Activated CD4-positive, alpha-beta T cell treated with anti-CD3 and anti-CD28 coated beads, Interleukin-10, Interleukin-2, amounts not matched to agents 100 ng/mL and 50 ng/mL, durations not matched to agents 16 hours and 8 hours (primary cell): ENCODE results near the gene HCFC2.
"Not testable (repeated sequence)": the region's sequence is repeated elsewhere in the genome, so short reads cannot be mapped to it uniquely, and the experiment has no call there.

Experiments used
- DNase-seq: peaks from one replicate; pipeline ENCODE4 v3.0.0-alpha.2; 2020

Gene HCFC2

DNA sequence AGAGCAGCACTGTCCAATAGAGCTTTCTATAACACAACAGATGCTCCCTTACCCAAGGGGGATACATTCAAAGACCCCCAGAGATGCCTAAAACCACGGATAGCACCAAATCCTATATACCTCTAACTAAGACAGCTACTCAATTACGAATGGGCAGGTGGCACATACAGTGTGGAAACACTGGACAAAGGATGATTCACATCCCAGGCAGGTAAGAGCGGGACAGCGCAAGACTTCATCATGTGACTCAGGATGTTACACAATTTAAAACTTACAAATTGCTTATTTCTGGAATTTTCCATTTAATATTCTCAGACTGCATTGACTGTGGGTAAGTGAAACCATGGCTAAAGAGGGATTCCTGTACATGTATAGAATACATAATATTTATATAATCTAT is 5.5 kb upstream of the HCFC2 start:
- DNase-seq, result no peak

DNA sequence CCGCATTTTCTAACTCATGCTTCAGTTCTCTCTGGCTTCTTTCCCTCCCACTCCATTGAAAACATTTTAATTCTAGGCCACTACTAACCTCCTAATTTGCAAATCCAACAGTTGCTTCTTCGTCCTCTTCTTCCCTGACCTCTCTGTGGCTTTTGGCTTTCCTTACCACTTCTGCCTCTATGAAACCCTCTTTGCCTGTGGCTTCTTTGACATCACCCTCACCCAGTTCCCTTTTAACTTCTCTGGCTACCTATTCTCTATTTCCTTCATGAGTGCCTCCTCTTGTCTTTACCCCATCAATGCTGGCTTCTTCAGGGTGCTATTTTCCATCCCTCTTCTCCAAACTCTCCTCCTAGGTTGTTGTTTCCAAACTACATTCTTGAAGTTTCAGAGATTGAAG is 4.4 kb upstream of the HCFC2 start:
- no peak for DNase-seq

DNA sequence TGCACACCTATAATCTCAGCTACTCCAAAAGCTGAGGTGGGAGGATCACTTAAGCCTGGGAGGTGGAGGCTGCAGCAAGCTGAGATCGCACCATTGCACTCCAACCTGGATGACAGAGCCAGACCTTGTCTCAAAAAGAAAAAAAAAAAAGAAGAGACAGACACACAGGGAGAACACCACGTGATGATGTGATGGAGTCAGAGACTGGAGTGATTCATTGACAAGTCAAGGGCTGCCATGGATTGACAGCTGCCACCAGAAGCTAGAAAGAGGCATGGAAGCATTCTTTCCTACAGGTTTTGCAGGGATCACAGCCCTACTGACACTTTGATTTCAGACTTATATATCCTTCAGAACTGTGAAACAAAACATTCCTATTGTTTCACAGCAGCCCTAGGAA is 3.5 kb upstream of the HCFC2 start:
- no peak for DNase-seq

DNA sequence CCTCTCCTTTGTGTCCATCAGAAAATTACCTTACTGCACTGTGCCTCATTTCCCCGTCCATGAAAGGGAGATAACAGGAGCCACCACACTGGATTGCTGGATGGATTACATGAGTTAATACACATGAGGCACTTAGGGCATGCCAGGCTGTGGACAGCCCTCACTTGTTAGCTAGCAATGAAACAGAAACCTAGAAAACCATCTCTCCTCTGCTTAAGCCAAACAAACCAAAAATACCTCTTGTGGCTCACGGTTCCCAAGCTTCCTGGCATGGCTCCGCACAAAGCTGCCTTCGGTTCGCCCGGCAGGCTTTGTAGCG is 660 bp upstream of the HCFC2 start:
- DNase-seq, result peak; percentile 29

DNA sequence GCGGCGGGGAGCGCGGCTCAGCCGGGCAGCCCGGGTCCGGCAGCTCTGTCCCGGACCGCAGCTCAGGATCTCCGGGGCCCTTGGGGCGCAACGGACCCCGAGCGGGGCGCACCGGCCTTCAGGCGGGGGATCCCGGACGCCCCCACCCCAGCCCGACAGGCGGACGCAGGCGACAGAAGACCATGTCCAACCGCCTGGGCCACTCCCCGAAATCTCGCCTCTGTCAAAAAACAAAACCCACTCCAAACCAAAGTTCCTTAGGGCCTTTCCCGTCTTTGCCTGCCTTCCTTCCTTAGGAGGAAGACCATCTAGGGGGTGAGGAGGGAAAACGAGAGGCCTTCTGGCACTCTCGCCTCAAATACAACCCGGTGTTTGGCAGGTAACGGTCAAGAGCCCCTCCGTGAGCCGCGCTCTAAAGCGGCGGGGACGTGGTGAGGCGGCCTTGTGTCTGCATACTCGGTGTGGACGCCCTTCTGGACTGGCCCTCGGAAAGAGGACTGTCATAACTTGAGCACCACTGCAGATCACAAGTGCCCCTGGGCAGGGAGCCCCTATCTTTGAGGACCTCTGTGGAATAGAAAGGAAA is 604 bp downstream of the HCFC2 start:
- no peak for DNase-seq

DNA sequence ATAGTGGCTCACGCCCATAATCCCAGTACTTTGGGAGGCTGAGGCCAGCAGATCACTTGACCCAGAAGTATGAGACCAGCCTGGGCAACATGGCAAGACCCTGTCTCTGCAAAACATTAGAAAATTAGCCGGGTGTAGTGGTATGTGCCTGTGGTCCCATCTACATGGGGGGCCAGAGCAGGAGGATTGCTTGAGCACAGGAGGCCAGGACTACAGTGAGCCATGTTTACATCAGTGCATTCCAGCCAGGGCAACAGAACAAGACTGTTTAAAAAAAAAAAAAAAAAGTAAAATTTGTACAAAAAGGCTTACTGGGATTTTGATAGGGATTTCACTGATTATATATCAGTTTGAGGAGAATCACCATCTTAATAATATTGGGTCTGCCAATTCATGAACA is 7.8 kb downstream of the HCFC2 start:
- DNase-seq, result no peak

DNA sequence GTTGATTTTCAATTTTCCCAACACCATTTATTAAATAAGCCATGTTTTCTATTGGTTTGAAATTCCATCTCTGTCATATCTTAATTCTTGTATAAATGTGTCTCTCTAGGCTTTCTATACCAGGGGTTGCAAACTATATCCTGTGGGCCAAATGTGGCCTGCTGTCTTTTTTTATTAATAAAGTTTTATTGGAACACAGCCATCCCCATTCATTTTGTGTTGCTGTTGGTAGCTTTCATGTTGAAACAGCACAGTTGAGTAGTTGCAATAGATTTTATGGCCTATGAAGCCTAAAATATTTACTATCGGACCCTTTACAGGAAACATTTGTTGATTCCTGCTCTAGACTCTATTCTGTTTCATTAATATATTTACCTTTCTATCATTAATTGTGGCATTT is 9.4 kb downstream of the HCFC2 start:
- no peak for DNase-seq

DNA sequence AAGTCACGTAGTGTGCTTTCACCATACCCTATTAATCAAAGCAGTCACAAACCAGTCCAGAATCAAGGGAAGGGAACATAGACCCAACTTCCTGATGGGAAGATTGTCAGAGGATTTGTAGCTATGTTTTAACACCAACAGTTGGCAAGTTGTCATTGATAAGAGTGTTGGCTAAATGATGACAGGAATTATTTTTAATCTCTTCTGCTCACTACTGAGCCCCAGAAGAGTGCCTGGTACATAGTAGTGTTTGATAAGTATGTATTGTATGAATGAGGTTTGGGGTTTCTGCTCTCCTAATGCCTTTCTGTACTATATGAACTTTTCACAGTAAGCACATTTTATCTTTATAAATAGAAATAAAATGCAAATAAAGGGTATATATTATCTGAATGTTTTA is 14.7 kb downstream of the HCFC2 start:
- no peak for DNase-seq

DNA sequence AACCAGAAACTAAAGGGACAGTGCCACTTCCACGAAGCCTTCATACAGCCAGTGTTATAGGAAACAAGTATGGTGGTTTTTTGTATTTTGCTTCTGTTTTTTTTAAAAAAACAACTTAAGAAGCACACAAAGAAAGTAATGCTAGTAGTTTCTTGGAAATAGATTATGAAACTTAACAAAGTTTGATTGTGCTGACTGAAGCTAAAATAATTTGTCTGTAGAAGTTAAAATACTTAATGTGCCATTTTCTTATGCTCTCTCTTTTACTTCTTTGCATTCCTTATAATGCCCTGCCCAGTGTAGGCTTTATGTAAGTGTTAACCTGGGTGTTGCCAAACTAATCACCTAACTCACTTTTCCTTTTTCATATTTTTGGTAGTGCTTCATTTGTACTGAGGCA is 16.4 kb downstream of the HCFC2 start:
- no peak for DNase-seq

DNA sequence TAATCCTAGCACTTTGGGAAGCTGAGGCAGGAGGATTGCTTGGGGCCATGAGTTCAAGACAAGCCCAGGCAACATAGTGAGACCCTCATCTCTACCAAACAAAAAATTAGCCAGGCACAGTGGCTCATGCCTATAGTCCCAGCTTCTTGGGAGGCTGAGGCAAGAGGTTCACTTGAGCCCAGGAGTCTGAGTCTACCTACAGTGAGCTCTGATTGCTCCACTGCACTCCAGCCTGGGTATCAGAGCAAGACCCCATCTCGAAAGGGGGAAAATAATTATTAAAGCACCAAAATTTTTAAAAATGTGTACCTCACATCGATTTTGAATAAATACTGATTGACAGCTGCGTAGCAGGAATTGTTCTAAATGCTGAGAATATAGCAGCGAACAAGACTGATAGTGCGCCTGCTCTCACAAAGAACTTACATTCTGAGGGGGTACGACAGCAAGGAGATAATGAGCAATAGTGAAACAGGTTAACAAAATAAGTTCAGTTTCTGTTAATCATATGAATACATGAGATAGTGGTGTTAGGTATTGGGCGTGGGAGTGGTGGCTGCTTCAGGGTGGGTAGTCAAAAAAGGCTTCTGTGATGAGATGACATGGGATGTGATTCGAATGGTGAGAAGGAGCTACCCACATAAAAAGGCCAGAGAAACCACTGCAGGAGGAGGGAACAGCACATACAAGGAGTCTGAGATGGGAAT is 19.6 kb downstream of the HCFC2 start:
- peak; percentile 84 for DNase-seq

DNA sequence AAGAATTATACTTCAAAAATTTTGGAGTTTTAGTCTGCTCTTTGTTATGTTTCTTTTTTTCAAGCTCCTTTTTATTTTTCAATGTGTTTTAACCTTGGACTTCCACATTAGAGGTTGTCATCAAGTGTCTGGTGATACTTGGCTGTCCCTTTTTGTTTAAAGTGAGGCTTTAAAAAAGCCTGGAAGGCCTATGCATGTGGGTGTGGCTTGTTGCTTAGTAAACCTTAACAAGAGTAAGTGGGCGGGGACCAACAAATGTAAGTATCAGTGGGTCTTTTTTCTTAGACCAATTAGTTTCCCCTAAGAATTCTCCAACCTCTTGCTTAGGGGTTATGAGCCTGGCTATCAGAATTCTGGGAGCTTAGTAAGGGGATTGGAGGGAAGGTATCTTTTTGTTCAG is 26.4 kb downstream of the HCFC2 start:
- DNase-seq, result no peak

DNA sequence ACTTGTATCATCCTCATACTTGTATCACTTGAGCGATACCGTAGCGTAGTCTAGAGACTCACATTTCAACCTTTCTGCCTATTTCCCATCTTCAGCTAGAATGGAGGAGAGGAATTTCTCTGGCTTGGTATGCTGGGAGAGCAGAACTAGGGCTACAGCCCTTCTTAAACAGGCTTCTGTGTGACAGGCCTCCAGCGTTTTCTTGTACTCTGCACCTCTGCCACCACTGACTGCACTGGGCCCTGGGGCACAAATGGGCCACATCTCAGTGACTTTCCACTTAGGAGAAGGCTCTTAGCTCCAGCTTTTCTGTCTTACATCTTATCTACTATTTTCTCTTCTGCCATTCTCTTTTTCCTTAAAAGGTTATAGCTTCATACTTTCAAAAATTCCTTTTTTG is 26.8 kb downstream of the HCFC2 start:
- no peak for DNase-seq

DNA sequence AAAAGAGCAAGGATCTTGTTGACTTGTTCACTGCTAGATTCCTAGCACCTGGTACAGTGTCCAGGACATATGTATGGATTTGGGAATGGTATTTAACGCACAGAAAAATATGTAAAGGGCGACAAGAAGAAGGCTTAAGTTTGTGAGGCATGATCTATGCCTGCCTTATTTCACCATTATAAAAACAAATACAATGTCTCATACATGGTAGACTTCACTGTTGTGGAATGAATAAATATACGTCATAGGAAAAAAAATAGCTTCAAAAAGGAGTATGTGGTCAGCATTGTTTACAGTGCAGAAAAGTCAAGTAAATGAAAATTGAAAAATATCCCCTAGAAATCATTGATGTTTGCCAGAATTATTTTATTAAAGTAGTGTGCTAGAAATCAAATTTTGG is 30.0 kb downstream of the HCFC2 start:
- no peak for DNase-seq

DNA sequence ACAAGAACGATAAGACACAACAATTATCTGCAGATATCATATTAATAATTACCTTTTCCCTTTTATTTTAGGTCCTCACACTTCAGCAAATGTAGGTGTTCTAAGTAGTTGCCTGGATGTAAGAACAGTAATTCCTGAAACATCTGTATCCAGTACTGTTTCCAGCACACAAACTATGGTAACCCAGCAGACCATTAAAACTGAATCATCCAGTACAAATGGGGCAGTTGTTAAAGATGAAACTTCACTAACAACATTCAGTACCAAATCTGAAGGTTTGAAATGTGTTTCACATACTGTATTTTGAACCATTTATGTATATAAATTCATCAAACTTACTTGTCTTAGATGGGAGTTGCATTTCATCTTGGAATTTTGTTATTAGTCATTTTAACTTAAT is 31.0 kb downstream of the HCFC2 start:
- DNase-seq, result peak; percentile 8

DNA sequence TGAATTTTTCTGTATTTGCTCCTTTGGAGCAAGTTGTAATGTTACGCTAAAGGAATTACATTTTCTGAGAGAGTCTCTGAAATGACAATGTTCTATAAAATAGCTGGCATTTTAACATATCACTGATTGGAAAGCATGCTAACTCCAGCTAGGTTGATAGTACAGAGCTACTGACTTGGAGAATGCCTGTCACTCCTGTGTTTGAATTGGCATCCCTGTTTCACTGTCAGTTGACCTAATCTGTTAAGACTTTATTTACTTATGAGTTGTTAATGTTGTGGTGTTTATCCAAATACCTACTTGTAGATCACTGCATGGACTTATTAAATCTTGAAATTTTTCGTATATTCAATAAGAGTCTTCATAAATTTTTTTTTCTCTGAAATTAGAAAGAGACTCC is 33.6 kb downstream of the HCFC2 start:
- no peak for DNase-seq

DNA sequence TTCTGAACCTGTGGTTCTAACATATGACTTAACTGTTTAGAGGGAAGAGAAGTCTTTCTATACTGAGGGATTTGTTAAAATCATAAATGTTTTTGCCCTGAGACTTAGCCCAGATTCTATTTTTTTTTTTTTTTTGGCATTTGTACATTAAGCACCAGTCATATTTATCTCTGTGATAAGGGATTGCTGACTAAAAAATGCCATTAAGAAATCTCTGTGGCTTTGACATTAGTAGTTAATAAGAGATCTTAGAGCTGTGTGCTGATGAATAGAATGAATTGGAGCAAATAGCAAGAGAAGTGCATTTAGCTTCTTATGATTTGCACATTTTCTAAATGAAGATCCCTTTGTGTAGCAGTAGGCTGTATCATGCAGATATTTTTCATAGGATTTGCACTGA is 41.1 kb downstream of the HCFC2 start:
- no peak for DNase-seq

DNA sequence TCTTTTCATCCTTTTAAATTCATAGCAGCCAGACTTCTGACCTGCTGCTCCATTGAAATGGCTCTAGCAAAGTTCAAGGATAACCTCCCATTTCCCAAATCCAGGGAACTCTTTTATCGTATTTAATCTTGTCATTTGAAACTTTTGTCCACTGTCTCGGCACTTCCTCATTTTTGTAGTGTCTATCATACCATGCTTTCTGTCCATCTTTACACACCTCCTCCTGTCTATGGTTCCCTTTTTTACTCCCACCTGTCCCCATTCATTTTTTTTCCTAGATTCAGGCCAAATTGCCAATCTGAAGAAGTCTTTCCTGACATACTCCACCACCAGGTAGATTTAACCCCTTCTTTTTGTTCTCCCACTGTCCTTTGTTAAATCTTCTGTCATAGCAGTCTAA is 42.6 kb downstream of the HCFC2 start:
- no peak for DNase-seq

DNA sequence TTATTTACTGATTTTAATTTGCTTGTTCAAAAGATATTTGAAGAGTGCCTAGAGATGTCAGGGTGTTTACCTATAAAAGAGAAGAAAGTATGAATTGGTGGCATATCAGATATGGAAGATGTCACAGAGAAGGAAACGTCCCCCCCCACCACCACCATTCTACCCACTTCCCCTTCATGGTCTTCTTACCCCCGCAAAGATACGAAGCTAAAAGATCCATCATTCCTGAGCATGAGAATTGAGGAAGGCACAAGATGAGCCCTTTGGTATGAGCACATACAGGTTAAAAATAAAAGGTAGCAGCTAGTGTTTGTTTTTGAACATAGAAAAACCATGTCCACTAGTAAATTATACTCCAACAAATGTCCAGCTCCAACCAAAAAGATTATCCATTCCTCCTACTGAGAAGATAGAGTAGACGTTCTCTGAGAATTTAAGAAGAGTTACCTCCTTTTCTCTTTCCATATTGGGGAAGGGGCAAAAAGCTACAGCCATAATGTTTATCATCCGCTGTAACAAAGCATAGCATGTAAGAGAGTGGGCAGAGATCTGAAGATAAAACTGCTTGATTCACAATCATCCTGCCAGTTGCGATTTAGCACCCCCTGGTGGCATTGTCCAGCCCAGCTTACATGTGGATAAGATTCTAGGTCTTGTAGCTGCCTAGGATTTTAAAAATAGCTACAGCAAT is 44.6 kb downstream of the HCFC2 start:
- DNase-seq, result peak; percentile 86

DNA sequence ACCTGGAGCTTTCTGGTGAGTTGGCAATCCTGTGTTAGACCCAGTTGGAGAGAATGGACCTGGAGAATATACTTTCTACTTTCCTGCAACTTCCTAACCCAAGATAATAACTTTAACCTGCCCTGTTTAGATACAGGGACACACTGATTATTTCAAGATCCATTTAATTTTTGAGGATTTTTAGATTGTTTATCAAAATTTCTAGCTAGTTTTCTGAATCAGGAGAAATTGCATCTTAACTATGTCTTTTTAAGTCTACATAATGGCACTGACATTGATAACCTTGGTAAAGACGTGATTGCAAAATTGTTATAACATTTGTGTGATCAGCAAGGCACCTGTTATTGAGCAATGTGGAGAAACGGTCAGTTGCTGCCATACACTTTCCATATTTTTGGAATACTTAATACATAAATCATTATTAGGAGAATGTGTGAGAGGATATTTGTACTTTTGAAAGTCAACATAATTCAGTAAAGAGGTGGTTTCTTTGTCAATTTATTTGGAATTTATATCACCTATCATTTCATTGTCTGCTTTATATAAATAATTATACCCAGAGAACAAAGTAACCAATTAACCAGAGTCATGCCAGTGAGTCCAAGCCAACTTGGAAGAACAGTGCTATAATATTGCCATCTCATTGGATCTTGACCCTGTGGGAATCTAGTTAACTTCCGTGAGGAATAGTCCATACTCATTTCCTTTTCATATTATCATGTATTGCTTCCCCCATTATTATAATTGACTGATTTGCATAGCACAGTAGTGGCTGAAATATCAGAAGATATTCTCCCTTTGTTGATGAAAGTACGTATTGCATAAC is 45.3 kb downstream of the HCFC2 start:
- DNase-seq, result no peak

DNA sequence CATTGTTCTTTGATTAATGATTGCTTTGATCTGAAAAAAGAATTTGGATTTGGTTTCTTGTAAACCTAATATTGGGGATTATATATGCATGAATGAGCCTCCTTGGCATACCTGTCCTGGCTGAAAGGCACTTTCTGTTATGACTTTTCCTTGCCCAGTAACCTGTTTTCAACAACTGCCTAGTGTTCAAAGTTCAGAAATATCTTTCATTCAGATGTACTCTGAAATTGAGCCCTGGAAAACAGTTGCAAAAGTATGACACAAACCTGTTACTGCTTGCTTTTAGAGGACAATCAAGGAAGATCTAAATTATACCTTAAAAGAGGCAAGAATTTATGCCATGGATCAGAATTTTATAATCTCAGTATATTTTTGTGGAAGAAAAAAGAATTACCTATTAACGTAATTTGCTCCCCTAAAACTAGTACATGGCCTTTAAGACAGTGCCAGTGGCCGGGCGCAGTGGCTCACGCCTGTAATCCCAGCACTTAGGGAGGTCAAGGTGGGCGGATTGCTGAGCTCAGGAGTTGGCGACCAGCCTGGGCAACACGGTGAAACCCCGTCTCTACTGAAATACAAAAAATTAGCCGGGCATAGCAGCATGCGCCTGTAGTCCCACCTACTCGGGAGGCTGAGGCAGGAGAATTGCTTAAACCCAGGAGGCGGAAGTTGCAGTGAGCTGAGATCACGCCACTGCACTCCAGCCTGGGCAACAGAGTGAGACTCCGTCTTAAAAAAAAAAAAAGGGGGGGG is 50.7 kb downstream of the HCFC2 start:
- DNase-seq, result not testable (repeated sequence)

DNA sequence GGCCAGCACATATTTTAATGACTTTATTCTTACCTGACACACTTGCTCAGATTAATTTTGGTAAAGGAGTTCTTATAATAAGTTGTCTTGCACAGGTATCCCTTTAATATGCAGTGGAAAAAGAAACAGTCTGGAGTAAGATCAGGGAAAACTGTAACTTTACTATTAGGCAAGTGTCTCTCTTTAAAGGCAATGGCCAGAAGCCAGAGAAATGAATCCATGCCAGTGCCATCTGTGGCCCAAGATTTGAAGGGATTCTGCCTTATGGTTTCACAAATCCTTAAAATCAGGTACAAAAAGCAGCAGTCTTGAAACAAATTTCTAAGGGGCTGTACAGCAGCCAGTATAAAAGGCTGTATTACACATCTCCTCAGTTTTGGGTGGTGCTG is 51.2 kb downstream of the HCFC2 start:
- no peak for DNase-seq

DNA sequence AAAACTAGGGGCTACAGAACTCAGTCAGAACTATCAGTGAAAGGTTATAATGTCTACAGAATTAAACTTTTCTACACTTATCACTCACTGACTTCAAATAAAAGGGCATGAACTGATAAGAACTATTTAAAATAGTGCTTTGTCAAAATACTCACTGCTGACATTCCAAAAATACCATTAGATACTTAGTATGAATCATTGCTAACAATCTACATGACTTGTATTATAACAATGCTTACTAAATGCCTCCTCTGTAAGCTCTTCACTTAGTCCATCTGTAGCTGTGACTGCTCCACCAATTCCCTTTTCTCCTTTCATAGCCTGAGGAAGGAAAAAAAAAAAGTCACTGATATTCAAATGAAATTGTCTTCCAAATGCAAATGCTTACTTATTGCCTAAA is 56.7 kb downstream of the HCFC2 start:
- DNase-seq, result no peak

DNA sequence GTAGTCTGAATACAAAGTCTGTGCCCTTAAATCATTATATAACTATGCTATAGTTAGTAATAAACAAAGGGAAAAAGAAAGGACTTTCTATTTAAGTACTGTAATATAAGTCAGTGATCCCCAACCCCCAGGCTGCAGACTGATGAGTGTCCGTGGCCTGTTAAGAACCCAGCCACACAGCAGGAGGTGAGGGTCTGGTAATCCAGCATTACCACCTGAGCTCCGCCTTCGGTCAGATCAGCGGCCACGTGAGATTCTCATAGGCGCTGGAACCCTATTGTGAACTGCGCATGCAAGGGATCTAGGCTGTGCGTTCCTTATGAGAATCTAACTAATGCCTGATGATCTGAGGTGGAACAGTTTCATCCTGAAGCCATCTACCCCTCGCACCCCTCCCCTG is 58.0 kb downstream of the HCFC2 start:
- no peak for DNase-seq
